ENCODE measurements around the gene GALNT9. TPM values are rescaled to one million over a fixed set of nuclear protein-coding genes. Genes with fewer than 3 reads are reported as not detected.
"Not testable (repeated sequence)": the region's sequence is repeated elsewhere in the genome, so short reads cannot be mapped to it uniquely, and the experiment has no call there.

GALNT9 gene
- polyA plus RNA-seq, 3 donors, result not detected

DNA sequence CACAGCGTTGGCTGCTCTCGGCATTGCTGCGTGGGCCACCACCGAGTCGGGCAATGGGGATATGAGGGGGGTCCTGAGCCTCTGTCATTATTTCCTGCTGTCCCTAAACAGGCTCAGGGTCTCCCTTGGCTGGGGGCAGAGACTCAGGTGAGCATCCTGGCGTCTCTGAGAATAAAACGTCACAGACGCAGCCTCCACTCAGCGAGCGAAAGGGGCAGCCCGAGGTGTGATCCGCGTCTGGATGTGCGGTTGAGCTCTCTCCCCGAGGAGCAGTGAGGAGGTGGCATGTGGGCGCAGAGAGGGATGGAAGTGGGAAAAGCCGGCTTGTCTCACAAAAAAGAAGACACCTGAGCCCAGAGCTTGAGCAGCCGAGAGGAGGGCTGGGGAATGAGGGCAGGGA, 62.6 kb downstream of the GALNT9 start:
- peaks cover under 1 to 15% (median 1%) of the 10 kb centered on the region in 3 donors for H3K27me3 Mint-ChIP-seq (ENCODE audit: low read depth in 3 of 3)
- no peak overlapping the region for H3K4me3 ChIP-seq (replicated peaks in 1 of 3; ENCODE audit: low read depth in 2 of 3, low read length in 3 of 3)
- H3K4me1 ChIP-seq (ENCODE audit: control insufficient read depth in 1 of 2, insufficient read depth in 2 of 2, low read length in 2 of 2), result no peaks in the 10 kb centered on the region
- peaks cover 0 to 2% (median 0%) of the 10 kb centered on the region in 7 donors for H3K9me3 Mint-ChIP-seq
- intact Hi-C loops (cut with micrococcal nuclease), result no loop called here
- H4K20me1 ChIP-seq (ENCODE audit: insufficient read depth, low read length), result no peaks in the 10 kb centered on the region
- H3K36me3 Mint-ChIP-seq, result no peaks in the 10 kb centered on the region
- H3K36me3 ChIP-seq (replicated peaks in 1 of 2; ENCODE audit: control insufficient read depth in 1 of 2, insufficient read depth in 2 of 2, low read length in 2 of 2), result no peaks in the 10 kb centered on the region
- H3K27me3 ChIP-seq (ENCODE audit: control insufficient read depth in 2 of 2, insufficient read depth in 2 of 2, low read length in 2 of 2), result no peaks in the 10 kb centered on the region
- TF ChIP-seq, protein P1, sequence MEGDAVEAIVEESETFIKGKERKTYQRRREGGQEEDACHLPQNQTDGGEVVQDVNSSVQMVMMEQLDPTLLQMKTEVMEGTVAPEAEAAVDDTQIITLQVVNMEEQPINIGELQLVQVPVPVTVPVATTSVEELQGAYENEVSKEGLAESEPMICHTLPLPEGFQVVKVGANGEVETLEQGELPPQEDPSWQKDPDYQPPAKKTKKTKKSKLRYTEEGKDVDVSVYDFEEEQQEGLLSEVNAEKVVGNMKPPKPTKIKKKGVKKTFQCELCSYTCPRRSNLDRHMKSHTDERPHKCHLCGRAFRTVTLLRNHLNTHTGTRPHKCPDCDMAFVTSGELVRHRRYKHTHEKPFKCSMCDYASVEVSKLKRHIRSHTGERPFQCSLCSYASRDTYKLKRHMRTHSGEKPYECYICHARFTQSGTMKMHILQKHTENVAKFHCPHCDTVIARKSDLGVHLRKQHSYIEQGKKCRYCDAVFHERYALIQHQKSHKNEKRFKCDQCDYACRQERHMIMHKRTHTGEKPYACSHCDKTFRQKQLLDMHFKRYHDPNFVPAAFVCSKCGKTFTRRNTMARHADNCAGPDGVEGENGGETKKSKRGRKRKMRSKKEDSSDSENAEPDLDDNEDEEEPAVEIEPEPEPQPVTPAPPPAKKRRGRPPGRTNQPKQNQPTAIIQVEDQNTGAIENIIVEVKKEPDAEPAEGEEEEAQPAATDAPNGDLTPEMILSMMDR (IDR thresholded peaks at IDR 0.05), result no peak
- no peak overlapping the region for H3K9ac ChIP-seq (ENCODE audit: insufficient read depth, low read length, poor library complexity, severe bottlenecking)
- H2AFZ ChIP-seq (ENCODE audit: insufficient read depth, low read depth, low read length, poor library complexity, severe bottlenecking), result no peak overlapping the region
- H3K27ac Mint-ChIP-seq, result no peak overlapping the region
- H3K4me3 Mint-ChIP-seq, result no peak overlapping the region
- no peaks in the 10 kb centered on the region for H3K4me1 Mint-ChIP-seq
- no peak overlapping the region for H3K4me2 ChIP-seq (replicated peaks; ENCODE audit: extremely low read depth, low read length, poor library complexity, severe bottlenecking)
- 95% methylated on average over 18 of the region's 18 CpGs for WGBS (ENCODE audit: insufficient coverage)
- no peak overlapping the region for H3K27ac ChIP-seq (ENCODE audit: low read depth in 1 of 2, low read length in 2 of 2)
- DNase-seq, result no peak
- H3K79me2 ChIP-seq (ENCODE audit: insufficient read depth, low read length), result no peaks in the 10 kb centered on the region
- H3K9me3 ChIP-seq (replicated peaks in 1 of 2; ENCODE audit: control insufficient read depth in 1 of 2, insufficient read depth in 1 of 2, low read length in 2 of 2), result no peaks in the 10 kb centered on the region

DNA sequence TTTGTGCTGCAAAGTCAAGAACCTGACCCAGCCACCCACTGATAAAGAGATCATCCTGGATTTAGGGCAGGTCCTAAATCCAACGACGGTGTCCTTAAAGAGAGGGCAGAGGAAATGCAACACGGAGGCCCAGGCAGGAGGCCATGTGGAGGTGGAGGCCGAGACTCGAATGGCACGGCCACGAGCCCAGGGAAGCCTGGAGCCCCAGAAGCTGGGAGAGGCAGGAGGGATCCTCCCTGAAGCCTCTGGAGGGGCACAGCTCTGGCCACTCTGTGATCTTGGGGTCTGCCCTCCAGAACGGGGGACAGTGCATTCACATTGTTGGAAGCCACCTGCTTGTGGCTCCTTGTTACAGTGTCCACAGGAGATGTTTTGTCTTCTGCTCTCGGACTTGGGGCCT, 63.0 kb downstream of the GALNT9 start:
- TF ChIP-seq, protein P1 (IDR thresholded peaks at IDR 0.05), result no peak
- H3K27me3 ChIP-seq (ENCODE audit: control insufficient read depth in 2 of 2, insufficient read depth in 2 of 2, low read length in 2 of 2), result no peaks in the 10 kb centered on the region
- intact Hi-C loops (cut with micrococcal nuclease), result no loop called here
- Mint-ChIP-seq H3K36me3 (no peaks in the 10 kb centered on the region), H3K4me3 (no peak overlapping the region), H3K27me3 (ENCODE audit: low read depth in 3 of 3) (peaks cover 0 to 16% (median 2%) of the 10 kb centered on the region in 3 donors), H3K9me3 (peaks cover 0 to 3% (median 0%) of the 10 kb centered on the region in 7 donors), H3K4me1 (no peaks in the 10 kb centered on the region), H3K27ac (no peak overlapping the region)
- no peak overlapping the region for H3K9ac ChIP-seq (ENCODE audit: insufficient read depth, low read length, poor library complexity, severe bottlenecking)
- WGBS (ENCODE audit: insufficient coverage), result 90% methylated on average over 9 of the region's 9 CpGs
- no peak for DNase-seq
- H3K79me2 ChIP-seq (ENCODE audit: insufficient read depth, low read length), result no peaks in the 10 kb centered on the region
- no peak overlapping the region for H3K4me3 ChIP-seq (replicated peaks in 1 of 3; ENCODE audit: low read depth in 2 of 3, low read length in 3 of 3)
- H3K4me2 ChIP-seq (replicated peaks; ENCODE audit: extremely low read depth, low read length, poor library complexity, severe bottlenecking), result no peak overlapping the region
- no peak overlapping the region for H2AFZ ChIP-seq (ENCODE audit: insufficient read depth, low read depth, low read length, poor library complexity, severe bottlenecking)
- H3K36me3 ChIP-seq (replicated peaks in 1 of 2; ENCODE audit: control insufficient read depth in 1 of 2, insufficient read depth in 2 of 2, low read length in 2 of 2), result no peaks in the 10 kb centered on the region
- no peaks in the 10 kb centered on the region for H3K4me1 ChIP-seq (ENCODE audit: control insufficient read depth in 1 of 2, insufficient read depth in 2 of 2, low read length in 2 of 2)
- H3K27ac ChIP-seq (ENCODE audit: low read depth in 1 of 2, low read length in 2 of 2), result no peak overlapping the region
- no peaks in the 10 kb centered on the region for H4K20me1 ChIP-seq (ENCODE audit: insufficient read depth, low read length)
- H3K9me3 ChIP-seq (replicated peaks in 1 of 2; ENCODE audit: control insufficient read depth in 1 of 2, insufficient read depth in 1 of 2, low read length in 2 of 2), result no peaks in the 10 kb centered on the region

DNA sequence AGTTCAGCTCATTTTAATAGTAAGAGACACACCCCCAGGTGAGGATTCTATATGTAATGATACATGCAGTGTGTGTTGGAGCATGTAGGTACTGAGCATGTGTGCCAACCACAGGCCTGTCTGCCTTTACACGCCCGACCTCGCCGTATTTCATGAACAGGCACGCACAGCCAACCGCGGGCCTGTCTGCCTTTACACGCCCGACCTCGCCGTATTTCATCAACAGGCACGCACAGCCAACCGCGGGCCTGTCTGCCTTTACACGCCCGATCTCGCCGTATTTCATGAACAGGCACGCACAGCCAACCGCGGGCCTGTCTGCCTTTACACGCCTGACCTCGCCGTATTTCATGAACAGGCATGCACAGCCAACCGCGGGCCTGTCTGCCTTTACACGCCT, 63.6 kb downstream of the GALNT9 start:
- H3K27me3 ChIP-seq (ENCODE audit: control insufficient read depth in 2 of 2, insufficient read depth in 2 of 2, low read length in 2 of 2); H3K4me3 ChIP-seq (replicated peaks in 1 of 3; ENCODE audit: low read depth in 2 of 3, low read length in 3 of 3); H3K36me3 Mint-ChIP-seq; DNase-seq; H3K9me3 Mint-ChIP-seq; H3K4me1 ChIP-seq (ENCODE audit: control insufficient read depth in 1 of 2, insufficient read depth in 2 of 2, low read length in 2 of 2); H3K79me2 ChIP-seq (ENCODE audit: insufficient read depth, low read length); H4K20me1 ChIP-seq (ENCODE audit: insufficient read depth, low read length); H3K36me3 ChIP-seq (replicated peaks in 1 of 2; ENCODE audit: control insufficient read depth in 1 of 2, insufficient read depth in 2 of 2, low read length in 2 of 2); H3K9ac ChIP-seq (ENCODE audit: insufficient read depth, low read length, poor library complexity, severe bottlenecking); H2AFZ ChIP-seq (ENCODE audit: insufficient read depth, low read depth, low read length, poor library complexity, severe bottlenecking); H3K4me3 Mint-ChIP-seq; H3K9me3 ChIP-seq (replicated peaks in 1 of 2; ENCODE audit: control insufficient read depth in 1 of 2, insufficient read depth in 1 of 2, low read length in 2 of 2); intact Hi-C loops (cut with micrococcal nuclease); H3K27ac ChIP-seq (ENCODE audit: low read depth in 1 of 2, low read length in 2 of 2); H3K4me2 ChIP-seq (replicated peaks; ENCODE audit: extremely low read depth, low read length, poor library complexity, severe bottlenecking); H3K4me1 Mint-ChIP-seq: not testable (repeated sequence)
- Mint-ChIP-seq H3K27ac (peak overlapping the region in 1 of 7 donors; percentile 47), H3K27me3 (ENCODE audit: low read depth in 3 of 3) (peaks cover 0 to 16% (median 2%) of the 10 kb centered on the region in 3 donors)
- 96% methylated on average over 27 of the region's 27 CpGs for WGBS (ENCODE audit: insufficient coverage)
